ENCODE data around the gene MECP2. TPM values are rescaled to one million over a fixed set of nuclear protein-coding genes. Genes with fewer than 3 reads are reported as not detected.
"Not testable (repeated sequence)": the region's sequence is repeated elsewhere in the genome, so short reads cannot be mapped to it uniquely, and the experiment has no call there.

The MECP2 gene
- total RNA-seq, 1 donor from 2014 or later, result 32.8 TPM

- no peak for DNase-seq (ENCODE audit: missing footprints)
- intact Hi-C loops (cut with DNase I), result loop anchor here (5.0 to 10.0 kb wide), 2 partner anchors 35 to 372 kb away; no protein-coding TSS in a partner anchor
- peak; percentile 30 for ATAC-seq
These were observed 85.1 kb downstream of the MECP2 start for GRCh38 chrX:154012336-154012991.

GRCh38 chrX:154011376-154012335, 85.9 kb downstream of the MECP2 start:
- no peak for DNase-seq (ENCODE audit: missing footprints)
- ATAC-seq, result no peak
- intact Hi-C loops (cut with DNase I), result loop anchor here (5.0 to 10.0 kb wide), 2 partner anchors 36 to 373 kb away; no protein-coding TSS in a partner anchor

- no peak for DNase-seq (ENCODE audit: missing footprints)
- intact Hi-C loops (cut with DNase I), result loop anchor here (5.0 to 10.0 kb wide), 2 partner anchors 37 to 374 kb away; no protein-coding TSS in a partner anchor
These were observed 87.0 kb downstream of the MECP2 start for GRCh38 chrX:154010330-154011087.

GRCh38 chrX:154008521-154008920, 89.0 kb downstream of the MECP2 start:
- intact Hi-C loops (cut with DNase I), result no loop called here
- ATAC-seq (no peak), DNase-seq (ENCODE audit: missing footprints) (no peak)

More at GRCh38 chrX:154010330-154011087, 87.0 kb downstream of the MECP2 start:
- no peak for ATAC-seq

GRCh38 chrX:154006947-154007346, 90.6 kb downstream of the MECP2 start:
- intact Hi-C loops (cut with DNase I), result no loop called here
- DNase-seq (ENCODE audit: missing footprints), result no peak
- ATAC-seq, result no peak

GRCh38 chrX:154004315-154004714, 93.2 kb downstream of the MECP2 start:
- DNase-seq (ENCODE audit: missing footprints) (no peak), ATAC-seq (no peak)
- intact Hi-C loops (cut with DNase I), result no loop called here

- peak; percentile 56 for ATAC-seq
- DNase-seq (ENCODE audit: missing footprints), result no peak
- intact Hi-C loops (cut with DNase I), result no loop called here
These were observed 95.2 kb downstream of the MECP2 start for GRCh38 chrX:154002215-154002719.

- ATAC-seq (no peak), DNase-seq (ENCODE audit: missing footprints) (no peak)
- intact Hi-C loops (cut with DNase I), result no loop called here
These were observed 97.5 kb downstream of the MECP2 start for GRCh38 chrX:154000051-154000450.

GRCh38 chrX:153999359-154000037, 98.0 kb downstream of the MECP2 start:
- DNase-seq (ENCODE audit: missing footprints) (no peak), ATAC-seq (no peak)
- intact Hi-C loops (cut with DNase I), result no loop called here

- DNase-seq (ENCODE audit: missing footprints) (no peak), ATAC-seq (no peak)
- intact Hi-C loops (cut with DNase I), result no loop called here
These were observed 102.0 kb downstream of the MECP2 start for GRCh38 chrX:153995504-153995903.

GRCh38 chrX:153994398-153994797, 103.1 kb downstream of the MECP2 start:
- intact Hi-C loops (cut with DNase I); ATAC-seq; DNase-seq (ENCODE audit: missing footprints): not testable (repeated sequence)

- DNase-seq (ENCODE audit: missing footprints), result no peak
- ATAC-seq, result no peak
- intact Hi-C loops (cut with DNase I), result no loop called here
These were observed 103.5 kb downstream of the MECP2 start for GRCh38 chrX:153993978-153994377.

- ATAC-seq (no peak), DNase-seq (ENCODE audit: missing footprints) (no peak)
- intact Hi-C loops (cut with DNase I), result no loop called here
These were observed 104.4 kb downstream of the MECP2 start for GRCh38 chrX:153993079-153993478.

GRCh38 chrX:153992180-153992579, 105.3 kb downstream of the MECP2 start:
- DNase-seq (ENCODE audit: missing footprints) (no peak), ATAC-seq (no peak)
- intact Hi-C loops (cut with DNase I), result no loop called here

GRCh38 chrX:153991013-153991580, 106.4 kb downstream of the MECP2 start:
- intact Hi-C loops (cut with DNase I), result no loop called here
- ATAC-seq, result no peak
- DNase-seq (ENCODE audit: missing footprints), result no peak

GRCh38 chrX:153989973-153990655, 107.4 kb downstream of the MECP2 start:
- intact Hi-C loops (cut with DNase I), result no loop called here
- ATAC-seq (no peak), DNase-seq (ENCODE audit: missing footprints) (no peak)

- no peak for DNase-seq (ENCODE audit: missing footprints)
- intact Hi-C loops (cut with DNase I), result no loop called here
- ATAC-seq, result no peak
These were observed 109.0 kb downstream of the MECP2 start for GRCh38 chrX:153988493-153988892.
